Loucy (cell line): ENCODE results near the gene SLC18A3.

Experiments used
- H2AFZ ChIP-seq: fragments of 200-600 bp; sonication (generic); 2 replicates; pipeline ENCODE4 v1.6.0; 2016; ENCODE audit warnings: antibody characterized with exemption, mild to moderate bottlenecking, low read length, moderate library complexity
- H3F3A ChIP-seq: fragments of 200-600 bp; 2 replicates; pipeline ENCODE4 v1.6.0; 2016; ENCODE audit warnings: antibody characterized with exemption, low read depth, mild to moderate bottlenecking
- H3K27me3 ChIP-seq: fragments of 200-600 bp; sonication (generic); 2 replicates; pipeline ENCODE4 v1.6.1; 2014; ENCODE audit warnings: low read length, mild to moderate bottlenecking; ENCODE audit not compliant: insufficient read depth, poor library complexity, severe bottlenecking
- H3K36me3 ChIP-seq: fragments of 200-600 bp; sonication (generic); 2 replicates; pipeline ENCODE4 v1.6.1; 2016; ENCODE audit warnings: low read length; ENCODE audit not compliant: insufficient read depth
- H3K4me1 ChIP-seq: fragments of 200-600 bp; sonication (generic); 2 replicates; pipeline ENCODE4 v1.5.1; 2014; ENCODE audit warnings: low read length, mild to moderate bottlenecking; ENCODE audit not compliant: insufficient read depth, poor library complexity, severe bottlenecking
- H3K4me2 ChIP-seq: fragments of 200-600 bp; sonication (generic); 2 replicates; pipeline ENCODE4 v1.6.0; 2014; ENCODE audit warnings: antibody characterized with exemption, low read length, low read depth, mild to moderate bottlenecking; ENCODE audit not compliant: poor library complexity, severe bottlenecking
- H3K4me3 ChIP-seq: fragments of 200-600 bp; sonication (generic); 2 replicates; pipeline ENCODE4 v1.5.1; 2014; ENCODE audit warnings: low read length, mild to moderate bottlenecking, mixed read lengths; ENCODE audit not compliant: poor library complexity, severe bottlenecking
- H3K79me2 ChIP-seq: fragments of 200-600 bp; sonication (generic); 2 replicates; pipeline ENCODE4 v1.6.1; 2014; ENCODE audit warnings: low read length; ENCODE audit not compliant: insufficient read depth
- H3K9ac ChIP-seq: fragments of 200-600 bp; sonication (generic); 2 replicates; pipeline ENCODE4 v1.6.0; 2014; ENCODE audit warnings: mild to moderate bottlenecking, low read depth, low read length, moderate library complexity; ENCODE audit not compliant: poor library complexity, severe bottlenecking
- H3K9me2 ChIP-seq: fragments of 200-600 bp; sonication (generic); replicated peaks from 2 replicates; pipeline ENCODE4 v1.6.1; 2016; ENCODE audit warnings: low read depth, low read length, mixed read lengths
- H3K9me3 ChIP-seq: fragments of 200-600 bp; sonication (generic); 2 replicates; pipeline ENCODE4 v1.6.1; 2014; ENCODE audit warnings: mild to moderate bottlenecking, antibody characterized with exemption, low read length, low read depth; ENCODE audit not compliant: insufficient read depth
- H4K20me1 ChIP-seq: fragments of 200-600 bp; sonication (generic); 2 replicates; pipeline ENCODE4 v1.6.0; 2014; ENCODE audit warnings: antibody characterized with exemption, low read length, mild to moderate bottlenecking; ENCODE audit not compliant: insufficient read depth, poor library complexity, severe bottlenecking
- CTCF ChIP-seq: fragments of 200-600 bp; sonication (generic); conservative IDR thresholded peaks from 2 replicates; pipeline ENCODE4 v1.5.1; 2014; ENCODE audit warnings: mild to moderate bottlenecking, antibody characterized with exemption, low read length
- EZH2phosphoT487 ChIP-seq: fragments of 200-600 bp; IDR thresholded peaks from 2 replicates; pipeline ENCODE4 v1.6.1; 2018; ENCODE audit warnings: antibody characterized with exemption, mild to moderate bottlenecking, moderate library complexity, borderline replicate concordance

Gene SLC18A3

GRCh38 chr10:49609283-49610113 is 612 bp upstream of the SLC18A3 start:
- Histone ChIP-seq H3F3A (no peaks in the 10 kb centered on the region), H4K20me1 (no peaks in the 10 kb centered on the region), H3K4me3 (no peak overlapping the region), H3K79me2 (no peaks in the 10 kb centered on the region), H2AFZ (no peak overlapping the region), H3K36me3 (no peaks in the 10 kb centered on the region), H3K4me1 (no peaks in the 10 kb centered on the region), H3K27me3 (peaks cover under 1% of the 10 kb centered on the region), H3K4me2 (no peak overlapping the region), H3K9me3 (no peaks in the 10 kb centered on the region), H3K9ac (no peak overlapping the region), H3K9me2 (no peaks in the 10 kb centered on the region)
- no peak for TF ChIP-seq CTCF
- TF ChIP-seq EZH2phosphoT487 = no peak

GRCh38 chr10:49610458-49611165 is 502 bp downstream of the SLC18A3 start:
- Histone ChIP-seq H3K9me3 (no peaks in the 10 kb centered on the region), H2AFZ (no peak overlapping the region), H3K4me3 (no peak overlapping the region), H3K4me2 (no peak overlapping the region), H3K27me3 (peaks cover 4% of the 10 kb centered on the region), H3K36me3 (no peaks in the 10 kb centered on the region), H3K9me2 (no peaks in the 10 kb centered on the region), H3K9ac (no peak overlapping the region), H4K20me1 (no peaks in the 10 kb centered on the region), H3F3A (no peaks in the 10 kb centered on the region), H3K79me2 (no peaks in the 10 kb centered on the region), H3K4me1 (no peaks in the 10 kb centered on the region)
- no peak for TF ChIP-seq CTCF
- TF ChIP-seq EZH2phosphoT487 = no peak

GRCh38 chr10:49611166-49611815 is 1.2 kb downstream of the SLC18A3 start:
- Histone ChIP-seq H4K20me1 (no peaks in the 10 kb centered on the region), H3K4me1 (no peaks in the 10 kb centered on the region), H3K9ac (no peak overlapping the region), H3K4me2 (no peak overlapping the region), H3K9me2 (no peaks in the 10 kb centered on the region), H3K4me3 (no peak overlapping the region), H3K36me3 (no peaks in the 10 kb centered on the region), H2AFZ (no peak overlapping the region), H3K27me3 (peaks cover 4% of the 10 kb centered on the region), H3K79me2 (no peaks in the 10 kb centered on the region), H3K9me3 (no peaks in the 10 kb centered on the region), H3F3A (no peaks in the 10 kb centered on the region)
- TF ChIP-seq EZH2phosphoT487 (no peak), CTCF (no peak)
